ENCODE measurements around the gene MS4A14. TPM values are rescaled to one million over a fixed set of nuclear protein-coding genes. Genes with fewer than 3 reads are reported as not detected.

MS4A14 gene
- total RNA-seq, 1 donor from 2014 or later, result not detected

GRCh38 chr11:60370252-60370810, 25.9 kb upstream of the MS4A14 start:
- no peaks in the 10 kb centered on the region for H3K27me3 ChIP-seq
- H3K36me3 ChIP-seq, result no peaks in the 10 kb centered on the region
- TF ChIP-seq, protein P1, sequence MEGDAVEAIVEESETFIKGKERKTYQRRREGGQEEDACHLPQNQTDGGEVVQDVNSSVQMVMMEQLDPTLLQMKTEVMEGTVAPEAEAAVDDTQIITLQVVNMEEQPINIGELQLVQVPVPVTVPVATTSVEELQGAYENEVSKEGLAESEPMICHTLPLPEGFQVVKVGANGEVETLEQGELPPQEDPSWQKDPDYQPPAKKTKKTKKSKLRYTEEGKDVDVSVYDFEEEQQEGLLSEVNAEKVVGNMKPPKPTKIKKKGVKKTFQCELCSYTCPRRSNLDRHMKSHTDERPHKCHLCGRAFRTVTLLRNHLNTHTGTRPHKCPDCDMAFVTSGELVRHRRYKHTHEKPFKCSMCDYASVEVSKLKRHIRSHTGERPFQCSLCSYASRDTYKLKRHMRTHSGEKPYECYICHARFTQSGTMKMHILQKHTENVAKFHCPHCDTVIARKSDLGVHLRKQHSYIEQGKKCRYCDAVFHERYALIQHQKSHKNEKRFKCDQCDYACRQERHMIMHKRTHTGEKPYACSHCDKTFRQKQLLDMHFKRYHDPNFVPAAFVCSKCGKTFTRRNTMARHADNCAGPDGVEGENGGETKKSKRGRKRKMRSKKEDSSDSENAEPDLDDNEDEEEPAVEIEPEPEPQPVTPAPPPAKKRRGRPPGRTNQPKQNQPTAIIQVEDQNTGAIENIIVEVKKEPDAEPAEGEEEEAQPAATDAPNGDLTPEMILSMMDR (IDR thresholded peaks at IDR 0.05), result no peak
- no peaks in the 10 kb centered on the region for H3K4me1 ChIP-seq
- H3K9me3 ChIP-seq, result no peaks in the 10 kb centered on the region
- H3K27ac ChIP-seq, result no peak overlapping the region
- no peak for DNase-seq (ENCODE audit: low spot score in 2 of 2)
- H3K4me3 ChIP-seq, result no peak overlapping the region
- intact Hi-C loops (cut with DNase I), result no loop called here

- DNase-seq (ENCODE audit: low spot score in 2 of 2), result no peak
- H3K27ac ChIP-seq, result no peak overlapping the region
- TF ChIP-seq, protein P1 (IDR thresholded peaks at IDR 0.05), result no peak
- H3K4me1 ChIP-seq, result no peaks in the 10 kb centered on the region
- H3K27me3 ChIP-seq, result no peaks in the 10 kb centered on the region
- H3K36me3 ChIP-seq, result no peaks in the 10 kb centered on the region
- no peaks in the 10 kb centered on the region for H3K9me3 ChIP-seq
- intact Hi-C loops (cut with DNase I), result no loop called here
- no peak overlapping the region for H3K4me3 ChIP-seq
These were observed 25.4 kb upstream of the MS4A14 start for GRCh38 chr11:60370811-60371298.

DNA sequence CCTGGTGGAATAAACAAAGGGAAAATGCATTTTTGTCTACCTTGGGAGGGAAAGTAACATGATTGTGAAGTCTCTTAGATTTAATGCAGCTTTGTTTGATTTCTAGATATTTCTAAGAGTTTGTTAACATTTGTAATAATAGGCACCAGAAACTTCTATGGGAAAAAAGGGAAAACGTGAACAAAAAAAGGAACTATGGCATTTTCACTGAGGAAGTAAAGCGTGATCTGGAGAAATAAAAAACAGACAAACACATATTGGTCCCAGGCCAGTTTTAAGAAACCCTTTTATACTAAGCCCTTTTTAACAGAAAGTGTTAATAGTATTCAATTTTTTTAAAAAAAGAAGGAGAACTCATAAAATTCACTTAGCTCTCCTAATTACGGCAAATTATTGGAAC, 24.9 kb upstream of the MS4A14 start:
- Histone ChIP-seq H3K27ac (no peak overlapping the region), H3K27me3 (no peaks in the 10 kb centered on the region), H3K9me3 (no peaks in the 10 kb centered on the region), H3K4me1 (no peaks in the 10 kb centered on the region), H3K4me3 (no peak overlapping the region), H3K36me3 (no peaks in the 10 kb centered on the region)
- no peak for DNase-seq (ENCODE audit: low spot score in 2 of 2)
- intact Hi-C loops (cut with DNase I), result no loop called here
- TF ChIP-seq, protein P1 (IDR thresholded peaks at IDR 0.05), result no peak

- Histone ChIP-seq H3K27me3 (no peaks in the 10 kb centered on the region), H3K4me3 (no peak overlapping the region), H3K4me1 (no peaks in the 10 kb centered on the region), H3K36me3 (no peaks in the 10 kb centered on the region), H3K9me3 (no peaks in the 10 kb centered on the region), H3K27ac (no peak overlapping the region)
- intact Hi-C loops (cut with DNase I), result no loop called here
- DNase-seq (ENCODE audit: low spot score in 2 of 2), result no peak
- TF ChIP-seq, protein P1 (IDR thresholded peaks at IDR 0.05), result no peak
These were observed 24.4 kb upstream of the MS4A14 start for GRCh38 chr11:60371854-60372253.

DNA sequence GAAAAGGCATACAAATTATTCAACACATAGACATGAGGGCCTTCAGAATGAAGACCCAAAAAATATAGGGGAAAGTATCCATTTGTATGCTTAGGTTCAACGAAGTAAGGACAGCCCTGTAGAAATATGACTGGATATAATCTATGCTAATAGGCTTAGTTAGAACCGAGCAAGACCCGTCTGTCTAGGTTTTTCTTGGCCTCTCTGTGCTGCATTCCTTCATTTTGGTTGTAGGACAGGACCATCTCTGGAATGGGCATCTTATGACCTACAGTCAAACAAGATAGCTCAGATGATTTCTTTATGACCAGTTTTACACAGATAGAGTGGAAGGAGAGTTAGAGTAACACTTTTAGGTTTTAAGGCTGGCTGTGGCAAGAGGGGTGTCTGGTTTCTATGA, 23.5 kb upstream of the MS4A14 start:
- Histone ChIP-seq H3K27ac (no peak overlapping the region), H3K27me3 (no peaks in the 10 kb centered on the region), H3K9me3 (no peaks in the 10 kb centered on the region), H3K4me1 (no peaks in the 10 kb centered on the region), H3K4me3 (no peak overlapping the region), H3K36me3 (no peaks in the 10 kb centered on the region)
- TF ChIP-seq, protein P1 (IDR thresholded peaks at IDR 0.05), result no peak
- intact Hi-C loops (cut with DNase I), result no loop called here
- no peak for DNase-seq (ENCODE audit: low spot score in 2 of 2)

GRCh38 chr11:60375316-60375715, 20.9 kb upstream of the MS4A14 start:
- no peak overlapping the region for H3K4me3 ChIP-seq
- TF ChIP-seq, protein P1 (IDR thresholded peaks at IDR 0.05), result no peak
- H3K27ac ChIP-seq, result no peak overlapping the region
- intact Hi-C loops (cut with DNase I), result no loop called here
- no peaks in the 10 kb centered on the region for H3K9me3 ChIP-seq
- H3K4me1 ChIP-seq, result no peaks in the 10 kb centered on the region
- DNase-seq (ENCODE audit: low spot score in 2 of 2), result no peak
- no peaks in the 10 kb centered on the region for H3K36me3 ChIP-seq
- no peaks in the 10 kb centered on the region for H3K27me3 ChIP-seq

Data from ascending aorta (tissue), 2 donors.